Measurements from ENCODE around the gene OLFM2. TPM values are rescaled to one million over a fixed set of nuclear protein-coding genes. Genes with fewer than 3 reads are reported as not detected.

The OLFM2 gene
- total and polyA plus RNA-seq, 9 donors, result 3.9 to 19.3 (median 13.0) TPM

- no peaks in the 10 kb centered on the region for H3K27me3 ChIP-seq
- WGBS, 3 donors, result 75 to 84% (median 82%) methylated on average over 16 of the region's 16 CpGs
- H3K4me1 ChIP-seq (ENCODE audit: insufficient read depth), result no peaks in the 10 kb centered on the region
- no peaks in the 10 kb centered on the region for H3K36me3 ChIP-seq
- TF ChIP-seq POLR2A (IDR thresholded peaks at IDR 0.05), result no peak
- no peak for TF ChIP-seq EP300 (IDR thresholded peaks at IDR 0.05)
- no peak for TF ChIP-seq CTCF (IDR thresholded peaks at IDR 0.05)
- no peaks in the 10 kb centered on the region for H3K9me3 ChIP-seq
- no peak overlapping the region for H3K27ac ChIP-seq
- no peak overlapping the region for H3K4me3 ChIP-seq
- intact Hi-C loops (cut with DNase I), result no loop called here
- no peak for DNase-seq
These were observed 70.4 kb downstream of the OLFM2 start for GRCh38 chr19:9865732-9866501.

- TF ChIP-seq CTCF (IDR thresholded peaks at IDR 0.05), result no peak
- no peak for TF ChIP-seq POLR2A (IDR thresholded peaks at IDR 0.05)
- TF ChIP-seq EP300 (IDR thresholded peaks at IDR 0.05), result no peak
- no peaks in the 10 kb centered on the region for H3K9me3 ChIP-seq
- H3K4me1 ChIP-seq (ENCODE audit: insufficient read depth), result no peaks in the 10 kb centered on the region
- WGBS, 3 donors, result 71 to 81% (median 73%) methylated on average over 5 of the region's 5 CpGs
- no peaks in the 10 kb centered on the region for H3K36me3 ChIP-seq
- no peak for DNase-seq
- intact Hi-C loops (cut with DNase I), result no loop called here
- H3K4me3 ChIP-seq, result no peak overlapping the region
- H3K27ac ChIP-seq, result no peak overlapping the region
- H3K27me3 ChIP-seq, result no peaks in the 10 kb centered on the region
These were observed 72.6 kb downstream of the OLFM2 start for GRCh38 chr19:9863759-9864158.

GRCh38 chr19:9862938-9863337 lies 73.4 kb downstream of the OLFM2 start:
- Histone ChIP-seq H3K4me1 (ENCODE audit: insufficient read depth) (no peaks in the 10 kb centered on the region), H3K27ac (no peak overlapping the region), H3K4me3 (no peak overlapping the region), H3K9me3 (no peaks in the 10 kb centered on the region), H3K36me3 (no peaks in the 10 kb centered on the region), H3K27me3 (no peaks in the 10 kb centered on the region)
- DNase-seq, result no peak
- TF ChIP-seq CTCF (IDR thresholded peaks at IDR 0.05) (no peak), POLR2A (IDR thresholded peaks at IDR 0.05) (no peak), EP300 (IDR thresholded peaks at IDR 0.05) (no peak)
- intact Hi-C loops (cut with DNase I), result no loop called here
- 71 to 84% (median 84%) methylated on average over 4 of the region's 4 CpGs for WGBS, 3 donors

- intact Hi-C loops (cut with DNase I), result no loop called here
- TF ChIP-seq CTCF (IDR thresholded peaks at IDR 0.05) (no peak), EP300 (IDR thresholded peaks at IDR 0.05) (no peak), POLR2A (IDR thresholded peaks at IDR 0.05) (no peak)
- H3K4me1 ChIP-seq (ENCODE audit: insufficient read depth), result no peaks in the 10 kb centered on the region
- H3K9me3 ChIP-seq, result no peaks in the 10 kb centered on the region
- WGBS, 3 donors, result 77 to 95% (median 91%) methylated on average over 1 of the region's 1 CpG
- no peak overlapping the region for H3K4me3 ChIP-seq
- H3K27me3 ChIP-seq, result no peaks in the 10 kb centered on the region
- no peaks in the 10 kb centered on the region for H3K36me3 ChIP-seq
- H3K27ac ChIP-seq, result no peak overlapping the region
- DNase-seq, result no peak
These were observed 74.8 kb downstream of the OLFM2 start for GRCh38 chr19:9861503-9861902.

All from ovary (tissue), 9 donors.